ENCODE data around the gene MARVELD2.

GRCh38 chr5:69369340-69370121 lies 45.4 kb upstream of the MARVELD2 start, which contains the start of the genes AK6, RAD17 and TAF9:
- TF ChIP-seq CTCF (IDR thresholded peaks at IDR 0.05) = peak in 1 of 4 experiments; percentile 14
- TF ChIP-seq POLR2AphosphoS5 (IDR thresholded peaks at IDR 0.05) = peak; percentile 81
- peak; percentile 51 for TF ChIP-seq POLR2A (IDR thresholded peaks at IDR 0.05)
